Measurements from ENCODE around the gene GLRA3.

DNA sequence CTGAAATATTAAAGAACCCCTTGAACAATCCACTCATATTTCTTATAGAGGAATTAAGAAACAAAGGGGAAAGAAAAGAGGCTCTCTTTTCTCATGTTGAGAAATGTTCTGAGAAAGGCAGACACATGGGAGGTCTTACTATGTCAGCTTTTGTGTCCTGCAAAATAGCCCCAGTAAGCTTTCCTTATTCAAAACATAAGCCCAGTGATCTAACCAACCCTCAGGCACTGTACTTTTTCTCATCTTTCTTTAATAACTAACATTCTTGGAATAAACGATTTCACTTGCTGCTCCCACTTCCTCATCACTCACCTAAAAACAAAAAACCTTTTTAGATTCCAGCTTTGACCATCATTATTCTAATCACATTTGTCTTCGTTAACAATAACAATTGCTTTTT lies 115.9 kb downstream of the GLRA3 start:
- TF ChIP-seq POLR2AphosphoS5 (IDR thresholded peaks at IDR 0.05) (no peak), SMC3 (conservative IDR thresholded peaks at IDR 0.05; ENCODE audit: poor library complexity) (no peak), EZH2 (IDR thresholded peaks at IDR 0.05; ENCODE audit: borderline replicate concordance, insufficient read depth, low read length, poor library complexity, severe bottlenecking) (no peak), TAF1 (IDR thresholded peaks at IDR 0.05; ENCODE audit: low read depth) (no peak), RAD21 (conservative IDR thresholded peaks at IDR 0.05) (no peak)
- TF ChIP-seq, protein P1, sequence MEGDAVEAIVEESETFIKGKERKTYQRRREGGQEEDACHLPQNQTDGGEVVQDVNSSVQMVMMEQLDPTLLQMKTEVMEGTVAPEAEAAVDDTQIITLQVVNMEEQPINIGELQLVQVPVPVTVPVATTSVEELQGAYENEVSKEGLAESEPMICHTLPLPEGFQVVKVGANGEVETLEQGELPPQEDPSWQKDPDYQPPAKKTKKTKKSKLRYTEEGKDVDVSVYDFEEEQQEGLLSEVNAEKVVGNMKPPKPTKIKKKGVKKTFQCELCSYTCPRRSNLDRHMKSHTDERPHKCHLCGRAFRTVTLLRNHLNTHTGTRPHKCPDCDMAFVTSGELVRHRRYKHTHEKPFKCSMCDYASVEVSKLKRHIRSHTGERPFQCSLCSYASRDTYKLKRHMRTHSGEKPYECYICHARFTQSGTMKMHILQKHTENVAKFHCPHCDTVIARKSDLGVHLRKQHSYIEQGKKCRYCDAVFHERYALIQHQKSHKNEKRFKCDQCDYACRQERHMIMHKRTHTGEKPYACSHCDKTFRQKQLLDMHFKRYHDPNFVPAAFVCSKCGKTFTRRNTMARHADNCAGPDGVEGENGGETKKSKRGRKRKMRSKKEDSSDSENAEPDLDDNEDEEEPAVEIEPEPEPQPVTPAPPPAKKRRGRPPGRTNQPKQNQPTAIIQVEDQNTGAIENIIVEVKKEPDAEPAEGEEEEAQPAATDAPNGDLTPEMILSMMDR (IDR thresholded peaks at IDR 0.05; ENCODE audit: poor library complexity, severe bottlenecking): no peak
- TF ChIP-seq, protein P2, sequence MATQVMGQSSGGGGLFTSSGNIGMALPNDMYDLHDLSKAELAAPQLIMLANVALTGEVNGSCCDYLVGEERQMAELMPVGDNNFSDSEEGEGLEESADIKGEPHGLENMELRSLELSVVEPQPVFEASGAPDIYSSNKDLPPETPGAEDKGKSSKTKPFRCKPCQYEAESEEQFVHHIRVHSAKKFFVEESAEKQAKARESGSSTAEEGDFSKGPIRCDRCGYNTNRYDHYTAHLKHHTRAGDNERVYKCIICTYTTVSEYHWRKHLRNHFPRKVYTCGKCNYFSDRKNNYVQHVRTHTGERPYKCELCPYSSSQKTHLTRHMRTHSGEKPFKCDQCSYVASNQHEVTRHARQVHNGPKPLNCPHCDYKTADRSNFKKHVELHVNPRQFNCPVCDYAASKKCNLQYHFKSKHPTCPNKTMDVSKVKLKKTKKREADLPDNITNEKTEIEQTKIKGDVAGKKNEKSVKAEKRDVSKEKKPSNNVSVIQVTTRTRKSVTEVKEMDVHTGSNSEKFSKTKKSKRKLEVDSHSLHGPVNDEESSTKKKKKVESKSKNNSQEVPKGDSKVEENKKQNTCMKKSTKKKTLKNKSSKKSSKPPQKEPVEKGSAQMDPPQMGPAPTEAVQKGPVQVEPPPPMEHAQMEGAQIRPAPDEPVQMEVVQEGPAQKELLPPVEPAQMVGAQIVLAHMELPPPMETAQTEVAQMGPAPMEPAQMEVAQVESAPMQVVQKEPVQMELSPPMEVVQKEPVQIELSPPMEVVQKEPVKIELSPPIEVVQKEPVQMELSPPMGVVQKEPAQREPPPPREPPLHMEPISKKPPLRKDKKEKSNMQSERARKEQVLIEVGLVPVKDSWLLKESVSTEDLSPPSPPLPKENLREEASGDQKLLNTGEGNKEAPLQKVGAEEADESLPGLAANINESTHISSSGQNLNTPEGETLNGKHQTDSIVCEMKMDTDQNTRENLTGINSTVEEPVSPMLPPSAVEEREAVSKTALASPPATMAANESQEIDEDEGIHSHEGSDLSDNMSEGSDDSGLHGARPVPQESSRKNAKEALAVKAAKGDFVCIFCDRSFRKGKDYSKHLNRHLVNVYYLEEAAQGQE (IDR thresholded peaks at IDR 0.05; ENCODE audit: borderline replicate concordance): no peak
